ENCODE results near the gene SPATA2L.
A peak's percentile ranks its signal among the peaks of the same experiment; 100 is the strongest.

The SPATA2L gene, protein sequence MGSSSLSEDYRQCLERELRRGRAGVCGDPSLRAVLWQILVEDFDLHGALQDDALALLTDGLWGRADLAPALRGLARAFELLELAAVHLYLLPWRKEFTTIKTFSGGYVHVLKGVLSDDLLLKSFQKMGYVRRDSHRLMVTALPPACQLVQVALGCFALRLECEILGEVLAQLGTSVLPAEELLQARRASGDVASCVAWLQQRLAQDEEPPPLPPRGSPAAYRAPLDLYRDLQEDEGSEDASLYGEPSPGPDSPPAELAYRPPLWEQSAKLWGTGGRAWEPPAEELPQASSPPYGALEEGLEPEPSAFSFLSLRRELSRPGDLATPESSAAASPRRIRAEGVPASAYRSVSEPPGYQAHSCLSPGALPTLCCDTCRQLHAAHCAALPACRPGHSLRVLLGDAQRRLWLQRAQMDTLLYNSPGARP

DNA sequence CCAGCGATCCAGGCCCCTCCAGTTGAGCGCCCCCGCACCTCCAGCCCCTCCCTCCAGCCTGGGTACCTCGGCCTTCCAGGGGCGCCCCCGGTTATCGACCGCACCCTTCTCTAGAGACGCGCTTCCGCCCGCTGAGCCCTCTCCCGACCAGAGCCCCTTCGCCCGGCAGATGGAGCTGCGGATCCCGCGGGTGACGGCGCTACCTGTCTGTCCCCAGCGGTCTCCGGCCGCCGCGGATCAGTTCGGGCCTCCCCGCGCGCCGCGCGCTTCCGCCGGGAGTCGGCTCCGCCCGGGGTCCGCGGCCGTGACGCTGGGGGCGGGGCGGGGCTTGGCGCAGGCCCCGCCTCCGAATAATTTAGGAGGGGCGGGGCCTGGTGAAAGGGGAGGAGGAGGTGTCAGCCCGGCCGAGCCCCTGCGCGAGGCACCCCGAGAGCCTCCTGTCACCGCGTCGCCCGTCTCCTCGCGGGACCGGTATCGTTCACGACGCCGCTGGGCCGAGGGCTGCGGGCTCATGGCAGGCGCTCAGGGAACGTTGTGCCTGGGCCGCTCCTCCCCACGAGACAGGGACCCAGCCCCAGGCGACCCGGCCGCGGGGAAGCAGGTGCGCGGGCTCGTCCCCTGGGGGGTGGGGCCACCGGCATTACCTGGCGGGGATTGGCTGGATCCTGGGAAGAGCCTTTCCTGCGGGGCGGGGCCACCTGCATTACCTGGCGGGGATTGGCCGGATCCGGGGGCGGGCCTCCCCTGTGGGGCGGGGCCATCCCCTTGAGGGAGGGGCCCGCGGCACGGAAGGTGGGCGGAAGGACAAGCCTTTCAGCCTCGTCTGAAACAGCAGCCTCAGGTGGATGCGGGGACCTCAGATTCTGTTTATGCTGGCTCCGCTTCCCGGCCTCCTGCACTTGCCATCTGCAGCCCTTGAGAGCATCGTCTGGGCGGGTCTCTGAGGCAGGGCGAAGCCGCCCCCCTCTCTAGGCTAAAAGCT lies at the start of gene SPATA2L:
Gene SPATA2L (minus strand): TSS at position 281 of the 982 bp plus-strand sequence. CDS start 473 bp downstream, outside the sequence.
- DNase-seq (ENCODE audit: low spot score): peak; percentile 92

GRCh38 chr16:89749637-89750036 lies 48.1 kb upstream of the SPATA2L start:
- no peak for DNase-seq (ENCODE audit: low spot score)

DNA sequence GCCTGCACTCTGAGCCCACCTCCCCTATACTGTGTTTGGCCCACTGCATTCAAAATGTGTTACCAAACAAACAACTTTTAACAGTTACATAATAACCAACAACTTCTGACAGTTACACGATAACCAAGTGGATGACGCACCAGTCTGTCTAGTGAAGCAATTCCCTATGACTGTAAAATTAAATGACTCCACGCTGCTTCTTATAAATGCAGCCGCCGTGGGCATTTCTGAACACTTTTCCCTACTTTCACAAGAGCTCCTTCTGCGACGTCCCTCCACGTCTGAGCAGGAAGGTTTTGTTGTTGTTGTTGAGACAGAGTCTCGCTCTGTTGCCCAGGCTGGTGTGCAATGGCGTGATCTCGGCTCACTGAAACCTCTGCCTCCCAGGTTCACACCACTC lies 47.4 kb upstream of the SPATA2L start:
- DNase-seq (ENCODE audit: low spot score): no peak

DNA sequence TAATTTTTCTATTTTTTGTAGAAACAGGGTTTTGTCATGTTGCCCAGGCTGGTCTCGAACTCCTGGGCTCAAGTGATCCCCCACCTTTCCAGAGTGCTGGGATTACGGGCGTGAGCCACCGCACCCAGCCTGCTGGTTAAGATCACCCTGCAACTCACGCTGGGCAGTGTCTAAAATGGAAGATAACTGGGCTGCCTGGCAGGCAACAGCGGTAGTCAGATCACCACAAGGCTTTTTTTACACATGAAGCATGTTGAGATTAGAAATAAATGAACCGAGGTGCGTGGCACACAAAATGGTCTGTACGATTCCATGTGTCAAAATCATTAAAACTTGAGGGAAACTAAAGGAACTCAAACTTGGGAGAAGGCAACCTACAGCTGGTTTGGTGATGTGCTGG lies 46.6 kb upstream of the SPATA2L start:
- no peak for DNase-seq (ENCODE audit: low spot score)

- DNase-seq (ENCODE audit: low spot score): no peak
Measured at GRCh38 chr16:89746043-89746442, 44.5 kb upstream of the SPATA2L start.

- no peak for DNase-seq (ENCODE audit: low spot score)
Measured at GRCh38 chr16:89744813-89745212, 43.3 kb upstream of the SPATA2L start.

DNA sequence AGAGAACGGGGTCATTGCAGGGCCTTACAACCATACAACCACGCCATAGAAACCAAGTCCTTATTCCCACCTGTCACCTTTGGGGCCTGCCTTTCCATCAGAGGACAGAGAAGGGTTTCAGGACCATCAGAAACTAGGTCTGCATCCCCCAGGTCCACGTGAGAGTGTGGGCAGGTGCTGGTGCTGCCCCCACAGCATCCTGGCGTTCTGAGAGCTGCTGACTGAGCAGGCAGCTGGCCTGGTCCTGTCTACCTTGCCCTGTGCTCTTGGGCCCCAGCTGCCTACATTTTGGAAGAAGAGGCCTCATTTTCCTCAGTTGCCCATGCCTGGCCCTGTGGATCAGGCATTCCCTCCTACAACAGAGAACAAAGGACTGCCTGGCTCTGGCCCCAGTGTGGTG lies 41.4 kb upstream of the SPATA2L start:
- no peak for DNase-seq (ENCODE audit: low spot score)

DNA sequence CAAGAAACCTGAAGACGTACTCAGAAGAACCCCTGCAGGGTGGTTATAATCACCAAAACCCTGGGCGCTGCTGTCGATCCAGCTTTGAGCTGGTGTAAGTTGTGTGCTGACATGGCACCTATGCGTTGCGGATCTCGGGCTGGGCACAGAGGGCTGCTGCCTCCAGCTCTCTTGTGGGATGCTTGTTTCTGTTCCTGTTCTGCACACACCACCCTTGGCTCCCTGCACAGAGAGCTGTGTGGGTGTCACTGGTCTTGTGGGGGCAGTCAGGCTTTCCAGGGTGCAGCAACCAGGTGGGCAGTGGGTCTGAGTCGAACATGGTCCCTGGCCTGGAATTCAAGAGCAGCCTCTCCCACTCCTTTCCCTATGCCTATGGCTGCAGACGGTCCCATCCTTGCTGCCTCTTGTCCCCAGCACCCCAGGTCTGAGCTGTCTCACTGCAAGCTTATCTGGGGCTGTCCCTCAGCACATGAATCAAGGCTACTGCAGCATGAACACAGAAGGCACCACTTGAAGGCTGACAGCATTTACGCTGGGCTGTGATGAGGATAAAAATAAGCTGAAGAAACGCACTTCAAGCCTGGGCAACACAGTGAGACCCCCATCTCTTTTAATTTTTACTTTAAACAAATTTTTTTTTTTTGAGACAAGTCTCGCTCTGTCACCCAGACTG lies 40.0 kb upstream of the SPATA2L start:
- no peak for DNase-seq (ENCODE audit: low spot score)

- DNase-seq (ENCODE audit: low spot score): no peak
Measured at GRCh38 chr16:89739383-89739782, 37.9 kb upstream of the SPATA2L start.

- no peak for DNase-seq (ENCODE audit: low spot score)
Measured at GRCh38 chr16:89738538-89739317, 37.2 kb upstream of the SPATA2L start.

DNA sequence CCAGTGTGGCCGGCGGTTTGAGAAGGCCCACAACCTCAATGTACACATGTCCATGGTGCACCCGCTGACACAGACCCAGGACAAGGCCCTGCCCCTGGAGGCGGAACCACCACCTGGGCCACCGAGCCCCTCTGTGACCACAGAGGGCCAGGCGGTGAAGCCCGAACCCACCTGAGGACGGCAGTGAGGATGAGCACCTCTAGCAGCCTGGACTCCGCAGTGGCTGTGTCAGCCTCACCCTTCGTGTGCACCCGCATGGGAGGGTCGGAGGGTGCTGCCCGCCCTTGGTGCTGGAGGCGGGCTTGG lies 36.5 kb upstream of the SPATA2L start:
- no peak for DNase-seq (ENCODE audit: low spot score)

GRCh38 chr16:89737341-89738071 lies 36.0 kb upstream of the SPATA2L start:
- no peak for DNase-seq (ENCODE audit: low spot score)

GRCh38 chr16:89736554-89736953 lies 35.0 kb upstream of the SPATA2L start:
- no peak for DNase-seq (ENCODE audit: low spot score)

- no peak for DNase-seq (ENCODE audit: low spot score)
Measured at GRCh38 chr16:89733792-89734191, 32.3 kb upstream of the SPATA2L start.

- no peak for DNase-seq (ENCODE audit: low spot score)
Measured at GRCh38 chr16:89733322-89733721, 31.8 kb upstream of the SPATA2L start.

- no peak for DNase-seq (ENCODE audit: low spot score)
Measured at GRCh38 chr16:89732918-89733242, 31.4 kb upstream of the SPATA2L start.

- no peak for DNase-seq (ENCODE audit: low spot score)
Measured at GRCh38 chr16:89732142-89732917, 30.8 kb upstream of the SPATA2L start.

GRCh38 chr16:89730610-89731234 lies 29.2 kb upstream of the SPATA2L start:
- no peak for DNase-seq (ENCODE audit: low spot score)

DNA sequence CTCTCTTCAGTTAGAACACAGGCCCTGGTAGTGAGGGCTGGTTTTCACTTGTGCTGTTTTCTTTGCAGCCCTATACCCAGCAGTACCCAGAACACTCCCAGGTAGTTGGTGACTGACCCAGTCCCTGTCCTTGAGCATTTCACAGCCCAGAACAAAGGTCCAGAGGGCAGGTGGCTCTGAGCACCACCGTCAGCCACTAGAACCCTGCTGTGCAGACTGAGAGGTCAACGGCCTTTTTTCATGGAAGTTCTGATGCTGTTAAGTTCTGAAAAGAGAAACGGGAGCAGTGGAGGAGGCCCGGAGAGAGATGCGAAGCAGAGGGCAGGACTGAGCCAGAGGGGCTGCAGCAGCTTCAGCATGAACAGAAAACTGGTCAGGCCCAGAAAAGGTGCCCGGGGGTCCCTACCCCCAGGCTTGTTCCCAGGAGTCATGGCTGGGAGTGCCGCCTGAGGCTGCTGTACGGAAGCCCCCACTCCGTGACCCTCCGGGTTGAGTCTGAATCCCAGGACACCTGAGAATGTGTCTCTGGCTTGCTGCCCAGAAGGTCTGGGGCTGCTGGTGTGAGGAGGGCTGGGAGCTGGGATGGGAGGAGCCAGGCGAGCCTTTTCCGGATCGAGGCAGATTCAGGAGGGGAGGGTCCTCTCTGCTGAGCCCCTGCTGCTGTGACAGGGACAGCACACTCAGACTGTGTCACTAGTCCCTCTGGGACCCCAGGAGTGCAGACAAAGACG lies 28.5 kb upstream of the SPATA2L start:
- no peak for DNase-seq (ENCODE audit: low spot score)

Measured in SW480 (cell line).